Caco-2 (cell line): ENCODE data around the gene ALG3. TPM values are rescaled to one million over a fixed set of nuclear protein-coding genes. Genes with fewer than 3 reads are reported as not detected.
"Not testable (repeated sequence)": the region's sequence is repeated elsewhere in the genome, so short reads cannot be mapped to it uniquely, and the experiment has no call there.

Experiments
- BruUV-seq: library from RNA; stranded (reverse); fragments of 400-500 nt; replicated peaks from 2 replicates; lab custom pipeline; 2021; lab: Mats Ljungman, UMichigan
- CTCF ChIA-PET: fragments of 300-600 bp; sonication (Branson Sonifier 250); formaldehyde crosslinking; loops from one replicate; lab custom pipeline; 2022; ENCODE audit warnings: antibody characterized with exemption; lab: Charles Lee
- POLR2A ChIA-PET: fragments of 300-600 bp; sonication (Branson Sonifier 250); formaldehyde crosslinking; loops from one replicate; lab custom pipeline; 2022; ENCODE audit warnings: antibody characterized with exemption; lab: Charles Lee
- DNase-seq, 2 experiments: peaks; one replicate each; pipeline versions ENCODE4 v3.0.0 to v3.0.0-alpha.2; 2020 to 2022
- H3K27me3 ChIP-seq: replicated peaks from 2 replicates; pipeline ENCODE4 v1.6.0; 2011; ENCODE audit warnings: low read length; ENCODE audit not compliant: control insufficient read depth, insufficient read depth
- H3K36me3 ChIP-seq: 2 replicates; pipeline ENCODE4 v1.5.1; 2011; ENCODE audit warnings: low read length; ENCODE audit not compliant: control insufficient read depth, insufficient read depth
- H3K4me1 ChIP-seq: fragments of 250-450 bp; sonication (Bioruptor Pico); 2 replicates; pipeline ENCODE4 v1.5.1; 2020; ENCODE audit warnings: mild to moderate bottlenecking
- H3K4me3 ChIP-seq: 2 replicates; pipeline ENCODE4 v1.5.1; 2011; ENCODE audit warnings: low read depth, mild to moderate bottlenecking, control low read depth, low read length
- H3K9me3 ChIP-seq: fragments of 250-450 bp; sonication (Bioruptor Pico); 2 replicates; pipeline ENCODE4 v1.5.1; 2020; ENCODE audit warnings: mild to moderate bottlenecking, moderate library complexity
- H3K27ac Mint-ChIP-seq: one replicate; pipeline ENCODE4 v1.8.0; 2022; ENCODE audit warnings: mixed read lengths; ENCODE audit not compliant: unreplicated experiment
- H3K27me3 Mint-ChIP-seq: one replicate; pipeline ENCODE4 v1.8.0; 2022; ENCODE audit warnings: mixed read lengths; ENCODE audit not compliant: insufficient read depth, unreplicated experiment
- H3K36me3 Mint-ChIP-seq: one replicate; pipeline ENCODE4 v1.8.0; 2022; ENCODE audit warnings: mild to moderate bottlenecking, mixed read lengths; ENCODE audit not compliant: insufficient read depth, unreplicated experiment
- H3K4me1 Mint-ChIP-seq: one replicate; pipeline ENCODE4 v1.8.0; 2022; ENCODE audit warnings: low read depth, mixed read lengths; ENCODE audit not compliant: unreplicated experiment
- H3K4me3 Mint-ChIP-seq: one replicate; pipeline ENCODE4 v1.8.0; 2022; ENCODE audit warnings: mild to moderate bottlenecking, moderate library complexity, mixed read lengths; ENCODE audit not compliant: unreplicated experiment
- H3K9me3 Mint-ChIP-seq: one replicate; pipeline ENCODE4 v1.8.0; 2022; ENCODE audit warnings: mixed read lengths; ENCODE audit not compliant: unreplicated experiment
- intact Hi-C: fragments of 100-400 bp; cut with micrococcal nuclease; formaldehyde crosslinking; loops from one replicate; pipeline ENCODE4 v1.10.0; 2022; ENCODE audit not compliant: unreplicated experiment
- total RNA-seq: library from RNA; stranded (reverse); gene quantifications from 2 replicates; pipeline ENCODE4 v1.2.3, GENCODE V29; 2022
- TF ChIP-seq, protein P1 (sequence below), 2 experiments: fragments of 200-600 bp in 1 of 2; IDR thresholded peaks; 1 replicate in 1 of 2; 2 replicates in 1 of 2; pipeline versions ENCODE4 v1.5.1 to v1.8.0; 2011 to 2022; ENCODE audit warnings: antibody characterized with exemption in 1 of 2, control low read depth in 1 of 2, inconsistent platforms in 1 of 2, low read depth in 1 of 2, low read length in 1 of 2, mild to moderate bottlenecking in 1 of 2, moderate library complexity in 1 of 2; ENCODE audit not compliant: insufficient read depth in 1 of 2, severe bottlenecking in 1 of 2, unreplicated experiment in 1 of 2

The ALG3 gene
- total RNA-seq, 1 experiment from 2014 or later: 73.4 TPM

DNA sequence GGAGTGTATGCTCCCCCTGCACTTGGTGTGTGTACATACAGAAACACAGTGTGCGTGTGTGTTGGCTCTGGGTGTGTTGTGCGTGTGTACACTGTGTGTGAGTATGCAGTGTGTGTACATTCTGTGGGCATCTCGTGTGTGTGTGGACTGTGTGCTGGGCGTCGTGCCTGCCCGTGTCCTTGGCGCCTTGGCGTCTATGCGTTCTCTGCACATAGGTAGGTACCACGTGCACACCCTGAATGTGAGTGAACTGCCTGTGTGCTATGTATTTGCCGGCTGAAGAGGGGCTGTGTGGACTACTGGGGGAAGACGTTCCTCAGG is 26.6 kb upstream of the ALG3 start:
- TF ChIP-seq, protein P1, sequence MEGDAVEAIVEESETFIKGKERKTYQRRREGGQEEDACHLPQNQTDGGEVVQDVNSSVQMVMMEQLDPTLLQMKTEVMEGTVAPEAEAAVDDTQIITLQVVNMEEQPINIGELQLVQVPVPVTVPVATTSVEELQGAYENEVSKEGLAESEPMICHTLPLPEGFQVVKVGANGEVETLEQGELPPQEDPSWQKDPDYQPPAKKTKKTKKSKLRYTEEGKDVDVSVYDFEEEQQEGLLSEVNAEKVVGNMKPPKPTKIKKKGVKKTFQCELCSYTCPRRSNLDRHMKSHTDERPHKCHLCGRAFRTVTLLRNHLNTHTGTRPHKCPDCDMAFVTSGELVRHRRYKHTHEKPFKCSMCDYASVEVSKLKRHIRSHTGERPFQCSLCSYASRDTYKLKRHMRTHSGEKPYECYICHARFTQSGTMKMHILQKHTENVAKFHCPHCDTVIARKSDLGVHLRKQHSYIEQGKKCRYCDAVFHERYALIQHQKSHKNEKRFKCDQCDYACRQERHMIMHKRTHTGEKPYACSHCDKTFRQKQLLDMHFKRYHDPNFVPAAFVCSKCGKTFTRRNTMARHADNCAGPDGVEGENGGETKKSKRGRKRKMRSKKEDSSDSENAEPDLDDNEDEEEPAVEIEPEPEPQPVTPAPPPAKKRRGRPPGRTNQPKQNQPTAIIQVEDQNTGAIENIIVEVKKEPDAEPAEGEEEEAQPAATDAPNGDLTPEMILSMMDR (IDR thresholded peaks at IDR 0.05; ENCODE audit: insufficient read depth in 1 of 2, low read depth in 1 of 2, low read length in 1 of 2, severe bottlenecking in 1 of 2, unreplicated experiment in 1 of 2): no peak
- Mint-ChIP-seq H3K36me3 (no peaks in the 10 kb centered on the region), H3K27ac (no peak overlapping the region), H3K4me1 (no peaks in the 10 kb centered on the region), H3K4me3 (no peak overlapping the region), H3K27me3 (peaks cover 3% of the 10 kb centered on the region), H3K9me3 (no peaks in the 10 kb centered on the region)
- Histone ChIP-seq H3K27me3 (no peaks in the 10 kb centered on the region), H3K36me3 (no peaks in the 10 kb centered on the region), H3K9me3 (no peaks in the 10 kb centered on the region), H3K4me3 (no peak overlapping the region), H3K4me1 (no peaks in the 10 kb centered on the region)
- intact Hi-C loops: no loop called here
- DNase-seq: no peak
- POLR2A ChIA-PET: no interaction called here
- CTCF ChIA-PET: no interaction called here
- BruUV-seq: no TSS peak

DNA sequence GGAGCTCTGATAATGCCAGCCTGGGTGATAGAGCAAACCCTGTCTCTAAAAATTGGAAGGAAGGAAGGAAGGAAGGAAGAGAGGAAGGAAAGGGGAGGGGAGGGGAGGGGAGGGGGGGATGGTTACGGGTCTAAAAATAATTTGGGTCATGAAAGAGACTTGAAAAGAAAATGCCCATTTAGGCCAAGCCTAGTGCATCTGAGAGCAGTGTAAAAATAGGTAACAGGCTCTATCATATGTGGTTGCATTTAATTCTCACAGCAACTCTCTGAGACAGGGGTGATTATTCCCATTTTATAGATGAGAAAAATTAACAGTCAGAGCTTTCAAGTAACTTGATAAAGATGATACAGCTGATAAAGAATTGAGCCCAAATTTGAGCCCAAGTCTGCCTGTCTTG is 23.5 kb upstream of the ALG3 start:
- no peaks in the 10 kb centered on the region for H3K27me3 ChIP-seq

DNA sequence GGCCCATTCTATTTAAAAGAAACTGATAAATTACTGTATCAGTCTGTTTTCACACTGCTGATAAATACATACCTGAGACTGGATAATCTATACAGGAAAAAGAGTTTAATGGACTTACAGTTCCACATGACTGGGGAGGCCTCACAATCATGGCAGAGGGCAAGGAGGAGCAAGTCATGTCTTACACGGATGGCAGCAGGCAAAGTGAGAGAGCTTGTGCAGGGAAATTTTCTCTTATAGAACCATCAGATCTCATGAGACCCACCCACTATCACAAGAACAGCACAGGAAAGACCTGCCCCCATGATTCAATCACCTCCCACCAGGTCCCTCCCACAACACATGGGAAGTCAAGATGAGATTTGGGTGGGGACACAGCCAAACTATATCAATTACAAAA is 18.5 kb upstream of the ALG3 start:
- H3K36me3 ChIP-seq, H3K27me3 ChIP-seq, H3K4me1 Mint-ChIP-seq, CTCF ChIA-PET, H3K36me3 Mint-ChIP-seq, H3K4me3 Mint-ChIP-seq, H3K9me3 Mint-ChIP-seq, H3K4me3 ChIP-seq, H3K27ac Mint-ChIP-seq, H3K4me1 ChIP-seq, POLR2A ChIA-PET, H3K27me3 Mint-ChIP-seq, H3K9me3 ChIP-seq, DNase-seq, BruUV-seq, intact Hi-C loops: not testable (repeated sequence)

More for the DNA sequence above, 23.5 kb upstream of the ALG3 start:
- H3K4me1 Mint-ChIP-seq: no peaks in the 10 kb centered on the region
- H3K27me3 Mint-ChIP-seq: peaks cover 3% of the 10 kb centered on the region
- no peaks in the 10 kb centered on the region for H3K9me3 ChIP-seq
- TF ChIP-seq, protein P1 (IDR thresholded peaks at IDR 0.05; ENCODE audit: insufficient read depth in 1 of 2, low read depth in 1 of 2, low read length in 1 of 2, severe bottlenecking in 1 of 2, unreplicated experiment in 1 of 2): no peak
- H3K27ac Mint-ChIP-seq: no peak overlapping the region
- ChIA-PET POLR2A (no interaction called here), CTCF (no interaction called here)
- no peak overlapping the region for H3K4me3 ChIP-seq
- no peaks in the 10 kb centered on the region for H3K4me1 ChIP-seq
- no peak for DNase-seq
- H3K36me3 Mint-ChIP-seq: no peaks in the 10 kb centered on the region
- intact Hi-C loops: no loop called here
- no peaks in the 10 kb centered on the region for H3K36me3 ChIP-seq
- H3K9me3 Mint-ChIP-seq: no peaks in the 10 kb centered on the region
- no TSS peak for BruUV-seq
- H3K4me3 Mint-ChIP-seq: no peak overlapping the region

DNA sequence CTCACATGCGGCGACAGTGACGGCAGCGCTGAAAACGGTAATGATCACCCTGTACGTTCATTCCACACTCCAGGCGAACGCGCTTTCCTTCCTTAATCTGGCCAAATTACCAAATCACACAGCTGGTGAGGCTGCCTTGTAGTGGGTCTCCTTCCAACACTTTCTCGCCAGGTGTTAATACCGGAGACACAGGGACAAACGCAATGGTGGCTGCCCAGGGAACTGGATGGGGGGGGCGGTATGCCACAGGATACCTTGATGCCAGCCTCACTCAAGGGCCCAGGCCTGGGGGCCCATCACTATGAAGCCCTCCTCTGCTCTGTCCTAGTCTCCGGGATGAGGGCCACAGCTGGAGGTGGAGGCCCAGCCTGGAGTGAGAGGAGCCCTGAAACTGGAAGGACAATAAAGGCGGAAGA is 14.0 kb upstream of the ALG3 start:
- Histone ChIP-seq H3K4me3 (peak overlapping the region; percentile 50), H3K27me3 (peaks cover 4% of the 10 kb centered on the region), H3K4me1 (peaks cover 9% of the 10 kb centered on the region; the same call in 1 of the 2 replicates), H3K36me3 (no peaks in the 10 kb centered on the region), H3K9me3 (no peaks in the 10 kb centered on the region)
- no peak for DNase-seq
- H3K27me3 Mint-ChIP-seq: peaks cover 18% of the 10 kb centered on the region
- ChIA-PET CTCF (no interaction called here), POLR2A (no interaction called here)
- H3K36me3 Mint-ChIP-seq: peaks cover 23% of the 10 kb centered on the region
- intact Hi-C loops: loop anchor here (1.0 kb wide), 1 partner anchor 12 kb away; no protein-coding TSS in a partner anchor
- no peak overlapping the region for H3K27ac Mint-ChIP-seq
- no peaks in the 10 kb centered on the region for H3K9me3 Mint-ChIP-seq
- H3K4me1 Mint-ChIP-seq: peaks cover 8% of the 10 kb centered on the region
- TF ChIP-seq, protein P1 (IDR thresholded peaks at IDR 0.05; ENCODE audit: insufficient read depth in 1 of 2, low read depth in 1 of 2, low read length in 1 of 2, severe bottlenecking in 1 of 2, unreplicated experiment in 1 of 2): no peak
- H3K4me3 Mint-ChIP-seq: peak overlapping the region; percentile 83
- no TSS peak for BruUV-seq
